Activated naive CD4-positive, alpha-beta T cell (primary cell): ENCODE measurements around the gene VPS25.
"Not testable (repeated sequence)": the region's sequence is repeated elsewhere in the genome, so short reads cannot be mapped to it uniquely, and the experiment has no call there.

Experiments used
- DNase-seq, 4 experiments: peaks; one replicate each; lab custom pipeline; 2025; lab: John Stamatoyannopoulos, UW

Gene VPS25

GRCh38 chr17:42768006-42768405 is 5.2 kb upstream of the VPS25 start:
- DNase-seq = not testable (repeated sequence)

GRCh38 chr17:42769964-42770363 is 3.3 kb upstream of the VPS25 start:
- not testable (repeated sequence) for DNase-seq

- no peak for DNase-seq
Observed at GRCh38 chr17:42772945-42773289, 332 bp upstream of the VPS25 start.

GRCh38 chr17:42774066-42774745 is 957 bp downstream of the VPS25 start:
- DNase-seq = no peak

GRCh38 chr17:42775534-42776098 is 2.4 kb downstream of the VPS25 start:
- no peak for DNase-seq

GRCh38 chr17:42778570-42778969 is 5.3 kb downstream of the VPS25 start:
- no peak for DNase-seq

GRCh38 chr17:42779304-42779935 is 6.2 kb downstream of the VPS25 start:
- no peak for DNase-seq

- no peak for DNase-seq
Observed at GRCh38 chr17:42779936-42780850, 6.9 kb downstream of the VPS25 start, which contains the start of gene WNK4. WNK4 (plus strand) TSS chr17:42780610; CDS start chr17:42780699, 89 bp downstream.

GRCh38 chr17:42780851-42781638 is 7.8 kb downstream of the VPS25 start:
- no peak for DNase-seq

GRCh38 chr17:42781639-42782165 is 8.5 kb downstream of the VPS25 start:
- no peak for DNase-seq

- DNase-seq = no peak
Observed at GRCh38 chr17:42782166-42783061, 9.2 kb downstream of the VPS25 start.

- DNase-seq = no peak
Observed at GRCh38 chr17:42783062-42783790, 10.0 kb downstream of the VPS25 start.

GRCh38 chr17:42783791-42784138 is 10.5 kb downstream of the VPS25 start:
- no peak for DNase-seq

- no peak for DNase-seq
Observed at GRCh38 chr17:42784409-42784808, 11.2 kb downstream of the VPS25 start.

GRCh38 chr17:42784811-42785592 is 11.8 kb downstream of the VPS25 start:
- DNase-seq = no peak

GRCh38 chr17:42787266-42787665 is 14.0 kb downstream of the VPS25 start:
- no peak for DNase-seq

- DNase-seq = no peak
Observed at GRCh38 chr17:42791948-42792347, 18.7 kb downstream of the VPS25 start.

GRCh38 chr17:42792545-42792944 is 19.3 kb downstream of the VPS25 start:
- no peak for DNase-seq

GRCh38 chr17:42795061-42795460 is 21.8 kb downstream of the VPS25 start:
- DNase-seq = no peak
